Fibroblast of skin of left quadriceps (primary cell): Measurements from ENCODE around the gene PRR23C.
"Not testable (repeated sequence)": the region's sequence is repeated elsewhere in the genome, so short reads cannot be mapped to it uniquely, and the experiment has no call there.

Experiments
- DNase-seq, 2 experiments: peaks; one replicate each; pipeline ENCODE4 v3.0.0-alpha.2; 2013; ENCODE audit warnings: low read depth in 2 of 2

Gene PRR23C

DNA sequence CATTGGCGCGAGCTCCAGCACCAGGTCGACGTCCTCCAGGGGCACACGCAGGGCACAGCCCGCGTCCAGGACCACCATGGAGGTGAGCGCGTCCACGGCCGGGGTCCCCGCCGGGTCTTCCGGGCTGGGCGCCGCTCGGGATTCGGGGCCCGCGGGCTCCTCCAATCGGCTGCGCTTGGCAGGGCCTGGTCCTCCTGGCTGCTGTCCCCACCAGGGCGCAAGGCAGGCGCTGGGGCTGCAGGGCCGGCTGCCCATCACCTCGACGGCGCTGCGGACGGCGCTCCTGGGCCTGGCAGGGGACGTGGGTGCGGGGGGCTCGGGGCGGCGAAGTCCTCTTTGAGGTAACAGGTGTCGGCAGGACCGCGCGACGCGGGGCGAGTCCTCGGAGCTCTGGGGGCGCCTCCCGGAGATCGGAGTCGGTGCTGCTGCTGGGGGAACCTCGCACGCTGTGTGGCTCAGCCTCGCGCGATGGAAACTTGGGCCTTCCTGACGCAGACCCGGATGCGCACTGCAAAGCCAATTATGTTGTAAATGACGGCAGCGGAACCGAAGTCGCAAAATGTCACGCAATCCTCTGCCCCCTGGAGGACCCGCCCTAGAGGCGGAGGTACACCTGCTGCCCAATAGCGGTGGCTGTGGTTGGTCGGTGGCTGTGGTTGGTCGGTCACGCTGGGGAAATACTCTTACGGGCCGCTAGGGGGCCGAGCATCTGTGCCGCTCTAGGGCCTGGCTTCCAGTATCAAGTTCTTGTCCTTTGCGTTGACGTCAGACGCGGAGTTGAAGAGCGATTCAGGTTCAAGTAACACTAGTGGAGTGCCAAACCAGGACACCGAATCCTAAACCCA is at the start of gene PRR23C:
Gene PRR23C (minus strand): TSS at position 527 of the 845 bp plus-strand sequence. CDS start 272 bp downstream, at position 255.
- DNase-seq, result no peak

DNA sequence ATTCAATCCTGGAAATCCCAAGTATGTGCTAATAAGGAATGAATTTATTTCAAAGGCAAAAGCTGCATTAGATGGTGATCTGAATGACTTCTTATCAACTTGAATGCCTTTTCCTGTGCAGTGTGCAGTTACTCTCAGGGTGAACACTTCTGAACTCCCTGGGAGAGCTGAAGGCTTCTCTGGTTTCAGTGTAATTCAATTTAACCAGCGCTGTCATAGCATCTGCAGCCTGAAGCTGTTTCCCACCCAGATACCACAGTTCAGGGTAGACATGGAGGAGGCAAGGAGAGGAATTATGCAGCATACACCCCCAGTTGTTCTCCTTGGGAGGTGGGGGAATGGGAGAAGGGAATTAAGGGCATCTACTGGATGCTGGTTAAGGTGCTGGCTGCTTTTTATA is 49.1 kb upstream of the PRR23C start:
- no peak for DNase-seq

DNA sequence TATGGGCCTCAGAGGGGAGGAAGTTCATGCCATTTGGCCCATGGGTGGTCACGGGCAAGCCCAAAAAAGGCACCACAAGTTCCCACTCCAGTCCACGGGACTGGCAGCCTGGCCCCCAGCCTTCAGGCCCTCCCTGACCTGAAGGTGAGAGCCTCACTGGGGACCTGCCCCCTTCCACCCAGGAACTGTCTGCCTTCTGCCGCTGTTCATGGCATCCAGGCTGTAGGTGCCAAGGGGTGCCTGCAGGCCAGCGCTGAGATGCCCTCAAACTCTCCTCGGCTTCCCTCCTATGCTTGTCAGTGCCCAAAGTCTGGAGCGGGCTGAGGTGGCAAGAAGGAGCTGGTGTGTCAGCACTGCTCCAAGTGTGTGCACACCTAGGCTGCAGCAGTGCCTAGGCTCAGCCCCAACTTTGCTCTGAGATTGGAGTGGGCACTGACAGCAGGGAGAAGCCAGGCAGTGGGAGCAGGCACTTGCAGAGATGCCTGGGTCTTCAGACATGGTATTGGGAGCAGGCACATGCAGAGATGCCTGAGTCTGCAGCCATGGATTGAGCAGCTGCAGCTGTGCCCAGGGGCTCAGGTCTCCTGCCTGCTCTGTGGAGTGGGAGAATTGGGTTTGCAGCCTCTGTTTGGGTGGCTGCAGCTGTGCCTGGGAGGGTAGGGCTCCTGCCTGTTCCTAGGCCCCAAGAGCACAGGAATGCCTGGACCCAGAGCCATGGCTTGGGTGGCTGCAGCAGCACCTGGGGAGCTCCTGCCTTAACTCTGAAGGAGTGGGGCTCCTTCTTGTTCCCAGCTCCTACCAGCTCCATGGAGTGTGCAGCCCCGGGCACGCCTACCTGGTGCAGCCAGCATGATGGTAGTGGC is 44.0 kb upstream of the PRR23C start:
- no peak for DNase-seq

DNA sequence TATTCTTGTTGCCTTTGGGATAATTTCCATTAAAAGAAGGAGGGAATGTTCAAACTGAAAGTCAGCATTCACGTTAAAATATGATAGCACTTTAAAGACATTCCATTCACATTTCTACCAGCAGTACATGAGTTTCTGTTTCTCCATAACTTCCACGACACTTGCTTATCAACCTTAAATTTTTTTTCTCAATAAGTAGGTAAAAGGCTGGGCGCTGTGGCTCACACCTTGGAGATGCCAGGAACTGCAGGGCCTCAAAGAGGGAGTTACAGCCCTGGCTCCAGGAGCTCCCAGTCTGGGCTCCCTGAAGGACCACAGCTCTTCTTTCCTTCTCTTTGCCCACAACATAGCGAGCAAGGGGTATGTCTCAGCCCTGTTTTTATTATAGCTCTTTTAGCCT is 42.9 kb upstream of the PRR23C start:
- no peak for DNase-seq

DNA sequence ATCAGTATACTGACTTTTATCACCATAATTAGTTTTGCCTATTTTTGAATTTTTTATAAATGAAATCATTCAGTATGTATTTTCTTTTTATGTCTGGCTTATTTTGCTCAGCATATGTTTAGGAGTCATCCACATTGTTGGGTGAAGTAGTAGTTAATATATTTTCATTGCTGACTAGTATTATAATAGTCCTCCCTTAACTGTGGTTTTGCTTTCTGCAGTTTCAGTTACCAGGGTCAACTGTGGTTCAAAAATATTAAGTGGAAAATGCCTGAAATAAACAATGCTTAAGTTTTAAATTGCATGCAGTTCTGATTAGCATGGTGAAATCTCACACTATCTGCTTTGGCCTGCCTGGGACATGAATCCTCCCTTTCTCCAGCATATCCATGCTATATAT is 39.5 kb upstream of the PRR23C start:
- no peak for DNase-seq

DNA sequence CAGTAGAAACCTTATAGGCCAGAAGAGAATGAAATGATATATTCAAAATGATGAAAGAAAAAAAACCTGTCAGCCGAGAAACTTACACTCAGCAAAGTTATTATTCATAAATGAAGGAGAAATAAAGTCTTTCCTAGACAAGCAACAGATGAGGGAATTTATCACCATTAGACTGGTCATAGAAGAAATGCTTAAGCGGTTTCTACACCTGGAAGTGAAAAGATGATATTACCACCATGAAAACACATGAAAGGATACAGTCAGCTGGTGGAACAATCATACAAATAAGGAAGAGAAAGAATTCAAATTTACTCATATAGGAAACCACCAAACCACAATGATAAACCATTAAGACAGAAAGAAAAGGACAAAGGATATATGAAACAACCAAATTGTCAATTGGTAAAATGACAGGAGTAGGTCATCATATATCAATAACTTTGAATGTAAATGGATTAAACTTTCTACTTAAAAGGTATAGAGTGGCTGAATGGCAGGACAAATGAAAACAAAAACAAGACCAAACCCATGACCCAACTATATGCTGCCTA is 29.9 kb upstream of the PRR23C start:
- DNase-seq, result no peak

DNA sequence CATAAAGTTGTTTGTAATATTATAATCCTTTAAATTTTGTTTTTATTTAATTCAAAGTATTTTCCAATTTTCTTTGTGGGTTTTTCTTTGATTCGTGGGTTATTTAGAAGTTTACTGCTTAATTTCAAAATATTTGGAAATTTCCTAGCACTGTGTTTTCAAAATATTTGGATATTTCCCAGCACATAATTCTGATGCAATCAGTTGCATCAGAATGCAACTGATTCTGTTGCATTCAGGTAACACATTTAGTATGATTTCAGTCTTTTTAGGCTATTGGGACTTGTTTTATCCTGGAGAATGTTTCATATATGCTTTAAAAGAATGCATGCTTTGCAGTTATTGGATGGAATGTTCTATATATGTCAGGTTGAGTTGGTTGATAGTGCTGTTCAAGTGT is 18.2 kb upstream of the PRR23C start:
- no peak for DNase-seq

DNA sequence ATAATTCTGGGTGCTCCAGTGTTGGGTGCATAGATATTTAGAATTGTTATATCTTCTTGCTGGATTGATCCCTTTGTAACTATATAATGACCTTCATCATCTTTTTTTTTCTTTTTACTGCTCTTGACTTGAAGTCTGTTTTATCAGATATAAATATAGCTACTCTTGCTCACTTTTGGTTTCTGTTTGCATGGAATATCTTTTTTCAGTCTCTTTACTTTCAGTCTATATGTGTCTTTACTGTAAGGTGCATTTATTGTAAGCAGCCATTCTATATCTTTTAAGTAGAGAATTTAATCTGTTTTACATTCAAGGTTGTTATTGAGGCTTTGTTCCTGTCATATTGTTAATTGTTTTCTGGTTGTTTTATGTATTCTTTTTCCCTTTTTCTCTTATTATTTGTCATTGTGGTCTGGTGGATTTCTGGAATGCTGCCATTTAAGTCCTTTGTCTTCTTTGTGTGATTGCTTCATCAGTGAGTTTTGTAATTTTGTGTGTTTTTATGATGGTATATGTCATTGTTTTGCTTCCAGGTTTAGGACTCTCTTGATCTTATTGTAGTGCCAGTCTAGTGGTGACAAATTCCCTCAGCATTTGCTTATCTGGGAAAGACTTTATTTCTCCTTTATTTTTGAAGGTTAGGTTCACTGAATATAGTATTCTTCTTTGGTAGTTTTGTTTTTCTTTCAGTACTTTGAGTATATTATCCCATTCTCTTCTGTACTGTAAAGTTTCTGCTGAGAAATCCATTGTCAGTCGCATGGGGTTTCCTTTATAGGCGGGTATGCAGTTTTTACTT is 8.3 kb upstream of the PRR23C start:
- no peak for DNase-seq

DNA sequence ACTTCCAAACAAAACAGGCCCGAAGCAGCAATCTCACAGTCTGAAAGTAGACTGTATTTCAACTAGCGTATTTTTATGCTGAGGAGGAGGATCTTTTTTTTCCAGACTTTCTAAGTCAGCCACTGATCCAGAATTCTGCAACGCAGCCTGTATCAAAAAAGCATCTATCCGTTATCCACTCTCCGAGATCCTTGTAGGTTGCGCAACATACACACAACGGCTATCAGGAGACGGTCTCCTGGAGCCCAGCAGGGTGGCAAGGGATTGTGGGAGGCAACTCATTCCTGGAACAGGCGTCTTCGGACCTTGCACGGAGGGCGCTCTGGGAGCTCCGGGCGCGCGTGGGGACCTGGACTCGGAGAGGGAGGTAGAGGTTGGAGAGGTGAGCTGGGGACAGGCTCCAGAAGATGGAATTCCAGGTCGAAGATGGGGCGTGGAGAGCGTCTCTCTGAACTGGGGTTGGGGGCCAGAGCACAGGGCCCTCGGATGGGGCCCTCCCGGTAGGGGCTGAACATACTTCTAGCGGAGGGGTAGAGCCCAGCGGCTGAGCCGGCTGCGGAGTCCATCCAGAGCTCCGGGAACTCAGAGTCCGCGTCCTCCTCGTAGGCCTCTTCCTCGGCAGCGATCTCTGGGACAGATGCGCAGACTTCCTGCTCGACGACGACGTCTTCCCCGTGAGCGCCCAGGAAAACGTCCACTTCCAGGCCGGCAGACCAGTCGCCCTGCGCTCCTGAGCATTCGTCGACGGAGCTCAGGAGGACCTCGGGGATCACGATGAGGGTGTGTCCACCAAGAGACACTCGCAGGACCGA is 932 bp downstream of the PRR23C start:
- no peak for DNase-seq

DNA sequence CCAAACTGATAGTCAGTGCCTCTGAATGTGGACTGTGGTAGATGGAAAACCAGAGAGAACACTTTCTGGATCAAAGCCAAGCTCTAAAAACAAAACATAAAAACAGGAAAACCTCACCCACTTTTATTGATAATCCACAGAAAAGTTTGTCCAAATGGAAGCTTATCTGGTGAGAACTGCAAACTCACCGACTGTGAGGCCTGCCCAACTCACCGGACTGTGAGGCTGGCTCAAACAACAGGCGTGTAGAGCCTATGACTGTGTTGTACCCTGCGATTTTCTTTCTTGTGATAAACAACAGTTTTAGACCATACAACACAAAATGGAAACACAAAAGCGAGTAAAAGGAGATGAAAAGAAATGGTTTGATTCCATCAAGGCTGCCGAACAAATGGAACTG is 7.2 kb downstream of the PRR23C start:
- no peak for DNase-seq

DNA sequence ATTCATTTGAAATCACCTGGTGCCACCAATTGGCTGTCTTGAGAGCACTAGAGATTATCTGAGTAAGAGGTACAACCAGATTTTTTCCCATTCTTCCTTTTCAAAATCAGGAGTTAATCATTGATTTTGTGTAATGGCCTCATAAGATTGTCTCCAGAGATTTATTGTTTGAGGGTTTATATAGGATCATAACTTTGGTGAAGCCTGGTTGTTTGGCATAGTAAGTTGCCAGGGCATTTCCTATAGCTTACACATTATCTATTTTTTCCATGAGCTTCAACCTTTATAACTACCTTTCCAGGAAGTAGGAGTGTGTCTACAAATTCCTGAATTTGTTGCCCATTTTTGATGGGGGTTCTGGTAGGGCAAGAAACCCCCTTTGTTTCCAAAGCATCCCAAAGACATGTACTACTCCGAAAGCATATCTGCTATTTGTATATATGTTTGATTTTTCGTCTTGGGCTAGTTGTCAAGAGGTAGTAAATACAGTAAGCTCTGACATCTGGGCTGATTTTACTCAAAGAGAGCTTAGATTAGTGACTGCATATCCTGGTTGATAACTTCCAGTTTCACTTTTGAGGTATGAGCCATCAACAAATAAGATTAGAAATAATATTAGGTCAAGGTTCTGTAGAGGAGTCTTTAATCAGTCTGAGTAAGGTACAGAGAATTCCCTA is 12.2 kb downstream of the PRR23C start:
- no peak for DNase-seq

DNA sequence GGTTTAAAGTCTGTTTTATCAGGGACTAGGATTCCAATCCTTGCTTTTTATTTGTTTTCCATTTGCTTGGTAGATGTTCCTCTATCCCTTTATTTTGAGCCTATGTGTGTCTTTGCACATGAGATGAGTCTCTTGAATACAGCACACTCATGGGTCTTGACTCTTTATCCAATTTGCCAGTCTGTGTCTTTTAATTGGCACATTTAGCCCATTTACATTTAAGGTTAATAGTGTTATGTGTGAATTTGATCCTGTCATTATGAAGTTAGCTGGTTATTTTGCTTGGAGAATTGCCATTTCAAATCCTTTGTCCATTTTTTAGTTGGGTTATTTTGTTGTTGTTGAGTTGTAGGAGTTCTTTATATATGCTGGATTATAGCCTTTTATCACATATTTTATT is 14.1 kb downstream of the PRR23C start:
- not testable (repeated sequence) for DNase-seq

DNA sequence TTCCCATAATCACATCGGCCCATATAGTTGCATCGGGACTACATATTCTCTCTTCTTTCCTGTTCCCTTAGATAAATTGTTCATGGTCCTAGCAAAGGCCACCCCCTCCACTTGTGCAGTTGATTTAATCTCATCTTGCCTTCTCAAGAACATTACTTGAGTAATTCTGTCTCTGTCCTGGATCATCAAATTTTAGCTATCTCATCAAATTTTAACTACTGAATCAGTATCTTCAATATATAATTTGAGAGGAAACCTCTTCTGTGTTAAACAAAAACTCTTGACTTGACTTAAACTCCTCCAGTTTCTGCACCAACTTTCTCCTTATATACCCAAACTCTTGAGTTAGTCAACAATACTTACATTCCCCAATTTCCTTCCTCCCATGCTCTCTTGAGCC is 19.7 kb downstream of the PRR23C start:
- DNase-seq, result no peak

DNA sequence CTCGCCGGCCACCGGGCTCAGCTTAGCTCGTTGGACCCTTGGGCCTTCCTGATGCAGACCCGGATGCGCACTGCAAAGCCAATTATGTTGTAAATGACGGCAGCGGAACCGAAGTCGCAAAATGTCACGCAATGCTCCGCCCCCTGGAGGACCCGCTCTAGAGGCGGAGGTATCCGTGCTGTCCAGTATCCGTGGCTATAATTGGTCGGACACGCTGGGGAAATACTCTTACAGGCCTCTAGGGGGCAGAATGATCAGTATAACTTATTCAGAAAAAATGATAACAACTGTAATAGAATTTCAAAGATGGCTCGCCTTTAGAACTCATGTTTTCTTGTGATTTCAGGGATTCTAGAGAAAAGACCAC is 23.8 kb downstream of the PRR23C start, which contains the start of gene PRR23B:
Gene PRR23B (minus strand): TSS at position 59 of the 367 bp plus-strand sequence. CDS start 265 bp downstream, outside the sequence.
- no peak for DNase-seq

DNA sequence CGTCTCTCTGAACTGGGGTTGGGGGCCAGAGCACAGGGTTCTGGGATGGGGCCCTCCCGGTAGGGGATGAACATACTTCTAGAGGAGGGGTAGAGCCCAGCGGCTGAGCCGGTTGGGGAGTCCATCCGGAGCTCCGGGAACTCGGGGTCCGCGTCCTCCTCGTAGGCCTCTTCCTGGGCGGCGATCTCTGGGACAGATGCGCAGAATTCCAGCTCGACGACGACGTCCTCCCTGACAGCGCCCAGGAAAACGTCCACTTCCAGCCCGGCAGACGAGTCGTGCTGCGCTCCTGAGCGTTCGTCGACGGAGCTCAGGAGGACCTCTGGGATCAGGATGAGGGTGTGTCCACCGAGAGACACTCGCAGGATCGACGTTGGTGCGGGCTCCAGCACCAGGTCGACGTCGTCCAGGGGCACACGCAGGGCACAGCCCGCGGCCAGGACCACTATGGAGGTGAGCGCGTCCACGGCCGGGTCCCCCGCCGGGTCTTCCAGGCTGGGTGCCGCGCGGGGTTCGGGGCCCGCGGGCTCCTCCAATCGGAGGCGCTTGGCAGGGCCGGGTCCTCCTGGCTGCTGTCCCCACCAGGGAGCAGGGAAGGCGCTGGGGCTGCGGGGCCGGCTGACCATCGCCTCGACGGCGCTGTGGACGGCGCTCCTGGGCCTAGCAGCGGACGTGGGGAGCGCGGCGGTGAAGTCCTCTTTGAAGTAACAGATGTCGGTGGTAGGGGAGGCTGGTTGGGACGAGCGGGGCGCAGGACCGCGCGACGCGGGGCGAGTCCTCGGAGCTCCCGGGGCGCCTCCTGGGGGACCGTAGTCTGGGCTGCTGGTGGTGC is 24.4 kb downstream of the PRR23C start:
- no peak for DNase-seq

DNA sequence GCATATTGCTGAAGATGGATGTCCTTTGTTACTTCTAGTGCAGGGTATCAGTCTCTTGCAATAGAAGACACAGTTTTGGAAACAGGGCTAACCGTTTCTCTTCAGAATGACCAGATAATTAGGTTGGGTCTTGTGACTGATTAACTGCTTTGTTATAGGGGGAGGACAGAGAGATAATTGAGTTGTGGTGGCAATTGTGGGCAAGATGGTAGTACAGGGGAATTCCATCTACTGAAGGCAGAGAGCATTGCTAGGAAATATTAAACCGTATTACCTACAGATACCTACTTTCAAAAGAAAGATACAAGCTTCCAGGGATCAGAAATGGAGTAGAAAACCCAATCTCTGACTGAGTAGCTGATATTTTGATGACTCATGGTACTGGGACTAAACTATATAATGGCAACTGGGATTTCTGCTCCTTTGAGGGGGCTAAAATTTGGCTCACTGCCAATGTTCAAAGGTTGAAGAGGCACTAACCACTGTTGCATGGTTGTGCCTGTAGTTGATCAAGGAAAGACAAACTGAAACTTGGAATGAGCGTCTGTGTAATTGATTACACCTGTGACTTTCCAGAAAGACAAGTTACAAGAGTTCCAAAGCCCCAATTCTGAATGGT is 28.2 kb downstream of the PRR23C start:
- DNase-seq, result no peak

DNA sequence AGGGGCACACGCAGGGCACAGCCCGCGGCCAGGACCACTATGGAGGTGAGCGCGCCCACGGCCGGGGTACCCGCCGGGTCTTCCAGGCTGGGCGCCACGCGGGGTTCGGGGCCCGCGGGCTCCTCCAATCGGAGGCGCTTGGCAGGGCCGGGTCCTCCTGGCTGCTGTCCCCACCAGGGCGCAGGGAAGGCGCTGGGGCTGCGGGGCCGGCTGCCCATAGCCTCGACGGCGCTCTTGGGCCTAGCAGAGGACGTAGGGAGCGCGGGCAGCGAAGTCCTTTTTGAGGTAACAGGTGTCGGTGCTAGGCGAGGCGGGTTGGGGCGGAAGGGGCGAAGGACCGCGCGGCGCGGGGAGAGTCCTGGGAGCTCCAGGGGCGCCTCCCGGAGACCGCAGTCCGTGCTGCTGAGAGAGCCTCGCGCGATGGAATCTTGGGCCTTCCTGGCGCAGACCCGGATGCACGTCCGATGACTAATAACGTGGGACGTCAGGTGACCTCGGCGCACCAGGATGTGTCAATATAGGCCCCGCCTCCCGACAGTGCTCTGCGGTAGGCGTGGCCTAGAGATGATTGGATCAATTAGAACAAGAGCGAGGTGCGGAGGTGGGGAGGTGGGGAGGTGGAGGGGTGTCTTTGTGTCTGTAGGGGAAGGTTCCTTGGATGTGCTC is 38.5 kb downstream of the PRR23C start, which contains the start of gene PRR23A:
Gene PRR23A (minus strand): TSS at position 218 of the 666 bp plus-strand sequence. CDS start 0 bp downstream, at position 218.
- no peak for DNase-seq

DNA sequence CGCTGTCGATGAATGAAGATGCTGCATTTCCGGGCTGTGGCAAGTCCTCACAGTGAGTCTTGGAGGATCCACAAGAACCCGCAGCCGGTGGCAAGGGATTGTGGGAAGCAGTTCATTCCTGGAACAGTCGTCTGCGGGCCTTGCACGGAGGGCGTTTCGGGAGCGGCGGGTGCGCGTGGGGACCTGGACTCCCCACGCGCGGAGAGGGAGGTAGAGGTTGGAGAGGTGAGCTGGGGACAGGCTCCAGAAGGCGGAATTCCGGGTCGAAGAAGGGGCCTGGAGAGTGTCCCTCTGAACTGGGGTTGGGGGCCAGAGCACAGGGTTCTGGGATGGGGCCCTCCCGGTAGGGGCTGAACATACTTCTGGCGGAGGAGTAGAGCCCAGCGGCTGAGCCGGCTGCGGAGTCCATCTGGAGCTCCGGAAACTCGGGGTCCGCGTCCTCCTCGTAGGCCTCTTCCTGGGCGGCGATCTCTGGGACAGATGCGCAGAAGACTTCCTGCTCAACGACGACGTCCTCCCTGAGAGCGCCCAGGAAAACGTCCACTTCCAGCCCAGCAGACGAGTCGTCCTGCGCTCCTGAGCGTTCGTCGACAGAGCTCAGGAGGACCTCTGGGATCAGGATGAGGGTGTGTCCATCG is 39.2 kb downstream of the PRR23C start:
- no peak for DNase-seq
